ENCODE measurements around the gene TPP2.

DNA sequence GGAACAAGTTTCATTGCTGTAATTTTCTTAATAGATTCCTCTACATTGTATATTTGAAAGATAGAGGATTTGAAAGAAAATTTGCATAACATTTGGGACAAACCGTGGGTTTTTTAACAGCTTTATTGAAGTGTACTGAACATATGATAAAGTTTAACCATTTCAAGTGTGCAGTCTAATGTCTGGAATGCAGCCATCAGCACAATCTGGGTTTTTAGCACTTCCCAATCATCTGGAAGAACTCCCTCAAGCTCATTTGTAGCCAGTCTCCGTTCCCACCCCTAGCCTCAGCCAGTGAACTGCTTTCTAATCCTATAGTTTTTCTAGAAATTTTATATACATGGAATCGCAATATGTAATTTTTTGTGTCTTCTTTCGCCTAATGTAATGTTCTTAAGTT is 85.4 kb downstream of the TPP2 start:
- TF ChIP-seq POLR2A (IDR thresholded peaks at IDR 0.05) (no peak), CTCF (IDR thresholded peaks at IDR 0.05) (no peak)

Data from right lobe of liver (tissue), 4 donors.